ENCODE measurements around the gene TGFB3. TPM values are rescaled to one million over a fixed set of nuclear protein-coding genes. Genes with fewer than 3 reads are reported as not detected.

The TGFB3 gene
- total RNA-seq, 3 donors from 2014 or later = 4.8 to 35.7 (median 24.0) TPM

- peak overlapping the region in 1 of 2 donors; percentile 48 for H3K27ac ChIP-seq
- no peaks in the 10 kb centered on the region for H3K27me3 ChIP-seq
- H3K4me1 ChIP-seq = no peaks in the 10 kb centered on the region
- H3K4me3 ChIP-seq = no peak overlapping the region
- peaks cover 8% of the 10 kb centered on the region for H3K36me3 ChIP-seq
- TF ChIP-seq POLR2AphosphoS5 (IDR thresholded peaks at IDR 0.05) (no peak), POLR2A (IDR thresholded peaks at IDR 0.05) (no peak), CTCF (IDR thresholded peaks at IDR 0.05) (no peak)
- intact Hi-C loops (cut with DNase I; ENCODE audit: low total_unique reads) = no loop called here
- no peak for DNase-seq (ENCODE audit: low spot score in 2 of 2)
- no peaks in the 10 kb centered on the region for H3K9me3 ChIP-seq
Measured at GRCh38 chr14:75960231-75960630, 21.6 kb downstream of the TGFB3 start.

- H3K27ac ChIP-seq = no peak overlapping the region
- peaks cover 8% of the 10 kb centered on the region for H3K36me3 ChIP-seq
- H3K27me3 ChIP-seq = no peaks in the 10 kb centered on the region
- DNase-seq (ENCODE audit: low spot score in 2 of 2) = no peak
- no peaks in the 10 kb centered on the region for H3K4me1 ChIP-seq
- intact Hi-C loops (cut with DNase I; ENCODE audit: low total_unique reads) = no loop called here
- TF ChIP-seq POLR2A (IDR thresholded peaks at IDR 0.05) = no peak
- no peak for TF ChIP-seq CTCF (IDR thresholded peaks at IDR 0.05)
- no peak for TF ChIP-seq POLR2AphosphoS5 (IDR thresholded peaks at IDR 0.05)
- no peaks in the 10 kb centered on the region for H3K9me3 ChIP-seq
- H3K4me3 ChIP-seq = no peak overlapping the region
Measured at GRCh38 chr14:75959031-75959430, 22.8 kb downstream of the TGFB3 start.

DNA sequence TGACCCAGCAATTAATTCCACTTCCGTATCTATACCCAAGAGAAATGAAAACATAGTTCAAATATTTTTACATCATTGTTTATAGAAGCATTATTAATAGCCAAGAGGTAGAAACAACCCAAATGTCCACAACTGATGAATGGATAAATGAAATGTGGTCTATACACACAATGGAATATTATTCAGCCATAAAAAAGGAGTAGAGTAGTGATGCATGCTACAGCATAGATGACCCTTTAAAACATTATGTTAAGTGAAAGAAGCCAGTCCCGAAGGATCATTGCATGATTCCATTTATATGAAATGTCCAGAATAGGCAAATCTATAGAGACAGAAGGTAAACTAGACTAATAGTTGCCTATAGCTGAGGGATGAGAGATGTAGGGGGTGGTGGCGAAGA lies 29.3 kb downstream of the TGFB3 start:
- no peaks in the 10 kb centered on the region for H3K36me3 ChIP-seq
- no peak overlapping the region for H3K4me3 ChIP-seq
- no peak for DNase-seq (ENCODE audit: low spot score in 2 of 2)
- H3K27ac ChIP-seq = no peak overlapping the region
- no peaks in the 10 kb centered on the region for H3K27me3 ChIP-seq
- TF ChIP-seq POLR2A (IDR thresholded peaks at IDR 0.05) = no peak
- TF ChIP-seq CTCF (IDR thresholded peaks at IDR 0.05) = no peak
- no peak for TF ChIP-seq POLR2AphosphoS5 (IDR thresholded peaks at IDR 0.05)
- no peaks in the 10 kb centered on the region for H3K9me3 ChIP-seq
- H3K4me1 ChIP-seq = no peaks in the 10 kb centered on the region
- intact Hi-C loops (cut with DNase I; ENCODE audit: low total_unique reads) = no loop called here

GRCh38 chr14:75946785-75947184 lies 35.0 kb downstream of the TGFB3 start:
- Histone ChIP-seq H3K27ac (no peak overlapping the region), H3K27me3 (no peaks in the 10 kb centered on the region), H3K4me3 (no peak overlapping the region), H3K4me1 (no peaks in the 10 kb centered on the region), H3K36me3 (no peaks in the 10 kb centered on the region), H3K9me3 (no peaks in the 10 kb centered on the region)
- TF ChIP-seq POLR2A (IDR thresholded peaks at IDR 0.05) (no peak), POLR2AphosphoS5 (IDR thresholded peaks at IDR 0.05) (no peak)
- intact Hi-C loops (cut with DNase I; ENCODE audit: low total_unique reads) = no loop called here
- DNase-seq (ENCODE audit: low spot score in 2 of 2) = no peak

DNA sequence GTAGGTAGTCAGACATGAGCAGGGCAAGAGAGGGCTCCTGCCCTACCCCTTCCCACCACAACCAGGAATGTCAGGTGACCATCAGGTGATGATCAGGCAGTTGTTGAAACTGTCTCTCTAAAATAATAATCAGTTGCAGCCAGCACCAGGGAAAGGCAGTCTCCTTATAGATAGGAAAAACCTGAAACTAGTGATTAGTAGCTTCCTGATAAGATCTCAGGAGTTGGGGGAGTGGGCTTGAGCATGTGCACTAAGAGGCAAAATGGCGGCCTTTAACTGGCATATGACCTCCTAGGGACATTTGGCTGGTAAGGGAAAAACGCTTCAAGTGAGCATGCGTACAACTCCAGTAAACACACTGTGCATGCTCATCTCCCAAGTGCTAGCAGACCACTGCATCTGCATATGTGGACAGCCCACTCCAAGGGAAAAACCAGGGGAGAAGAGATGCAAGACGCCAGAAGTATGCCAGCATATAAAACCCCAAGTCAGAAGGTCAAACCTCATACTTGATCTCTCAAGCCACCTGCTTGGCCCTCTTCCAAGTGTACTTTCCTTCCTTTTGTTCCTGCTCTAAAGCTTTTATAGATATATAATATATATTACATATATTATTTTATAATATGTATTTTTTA lies 37.1 kb downstream of the TGFB3 start:
- Histone ChIP-seq H3K4me1 (no peaks in the 10 kb centered on the region), H3K4me3 (no peak overlapping the region), H3K27ac (no peak overlapping the region), H3K9me3 (no peaks in the 10 kb centered on the region), H3K36me3 (no peaks in the 10 kb centered on the region), H3K27me3 (no peaks in the 10 kb centered on the region)
- TF ChIP-seq POLR2A (IDR thresholded peaks at IDR 0.05) (no peak), CTCF (IDR thresholded peaks at IDR 0.05) (no peak), POLR2AphosphoS5 (IDR thresholded peaks at IDR 0.05) (no peak)
- intact Hi-C loops (cut with DNase I; ENCODE audit: low total_unique reads) = no loop called here
- DNase-seq (ENCODE audit: low spot score in 2 of 2) = no peak
